Body of pancreas (tissue), 4 donors: ENCODE measurements around the gene CNTN2.

Experiments used
- POLR2A ChIP-seq, 3 donors: fragments of 450-650 bp; IDR thresholded peaks; one replicate each; pipeline ENCODE4 v1.6.1; 2016; ENCODE audit warnings: antibody characterized with exemption in 3 of 3, mild to moderate bottlenecking in 2 of 3
- TF ChIP-seq, protein P1 (sequence below), 7 experiments: fragments of 450-650 bp in 4 of 7; fragments of 200-600 bp in 3 of 7; sonication (generic) in 3 of 7; IDR thresholded peaks; one replicate each; pipeline ENCODE4 v1.5.1; 2016 to 2019; ENCODE audit warnings: antibody characterized with exemption in 7 of 7

DNA sequence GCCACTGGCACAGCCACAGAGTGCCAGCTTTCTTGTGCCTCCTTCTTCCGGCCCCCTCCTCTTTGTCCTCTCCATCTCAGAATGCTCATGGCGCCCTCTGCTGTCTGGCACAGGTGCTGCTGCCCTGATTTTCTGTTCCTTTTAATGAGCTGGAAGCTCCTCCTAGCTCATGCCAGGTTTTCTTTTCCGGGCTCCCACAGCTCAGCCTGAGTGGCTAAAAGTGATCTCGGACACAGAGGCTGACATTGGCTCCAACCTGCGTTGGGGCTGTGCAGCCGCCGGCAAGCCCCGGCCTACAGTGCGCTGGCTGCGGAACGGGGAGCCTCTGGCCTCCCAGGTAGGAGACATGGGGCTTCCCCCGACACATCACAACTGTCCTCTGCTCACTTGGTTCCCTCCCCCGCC is 18.7 kb downstream of the CNTN2 start:
- TF ChIP-seq, protein P1, sequence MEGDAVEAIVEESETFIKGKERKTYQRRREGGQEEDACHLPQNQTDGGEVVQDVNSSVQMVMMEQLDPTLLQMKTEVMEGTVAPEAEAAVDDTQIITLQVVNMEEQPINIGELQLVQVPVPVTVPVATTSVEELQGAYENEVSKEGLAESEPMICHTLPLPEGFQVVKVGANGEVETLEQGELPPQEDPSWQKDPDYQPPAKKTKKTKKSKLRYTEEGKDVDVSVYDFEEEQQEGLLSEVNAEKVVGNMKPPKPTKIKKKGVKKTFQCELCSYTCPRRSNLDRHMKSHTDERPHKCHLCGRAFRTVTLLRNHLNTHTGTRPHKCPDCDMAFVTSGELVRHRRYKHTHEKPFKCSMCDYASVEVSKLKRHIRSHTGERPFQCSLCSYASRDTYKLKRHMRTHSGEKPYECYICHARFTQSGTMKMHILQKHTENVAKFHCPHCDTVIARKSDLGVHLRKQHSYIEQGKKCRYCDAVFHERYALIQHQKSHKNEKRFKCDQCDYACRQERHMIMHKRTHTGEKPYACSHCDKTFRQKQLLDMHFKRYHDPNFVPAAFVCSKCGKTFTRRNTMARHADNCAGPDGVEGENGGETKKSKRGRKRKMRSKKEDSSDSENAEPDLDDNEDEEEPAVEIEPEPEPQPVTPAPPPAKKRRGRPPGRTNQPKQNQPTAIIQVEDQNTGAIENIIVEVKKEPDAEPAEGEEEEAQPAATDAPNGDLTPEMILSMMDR (IDR thresholded peaks at IDR 0.05): peak; percentile 74 to 94 (median 86)
- no peak for TF ChIP-seq POLR2A (IDR thresholded peaks at IDR 0.05)
